SK-N-SH treated with all-trans-retinoic acid at 6 μM for 48 hours (cell line): ENCODE data around the gene ACTL7B.

ENCODE experiments used
- ATAC-seq: fragments of 200-7000 bp; cut with Tn5 transposase; 3 replicates; pipeline ENCODE4 v1.9.1; 2020; ENCODE audit warnings: mild to moderate bottlenecking, moderate library complexity
- BACH2 ChIP-seq: fragments of 250-450 bp; sonication (Bioruptor Pico); IDR thresholded peaks from 2 replicates; pipeline ENCODE4 v1.9.0; 2021; ENCODE audit warnings: mild to moderate bottlenecking, borderline replicate concordance
- CSDC2 ChIP-seq: fragments of 250-450 bp; sonication (Bioruptor Pico); IDR thresholded peaks from 2 replicates; pipeline ENCODE4 v1.5.0; 2020; ENCODE audit warnings: mild to moderate bottlenecking, moderate library complexity
- ESRRG ChIP-seq: fragments of 250-450 bp; sonication (Bioruptor Pico); IDR thresholded peaks from 2 replicates; pipeline ENCODE4 v1.6.1; 2021; ENCODE audit warnings: mild to moderate bottlenecking
- GLIS3 ChIP-seq: fragments of 250-450 bp; sonication (Bioruptor Pico); IDR thresholded peaks from 2 replicates; pipeline ENCODE4 v1.5.0; 2020; ENCODE audit warnings: mild to moderate bottlenecking, moderate library complexity
- ISL1 ChIP-seq: fragments of 250-450 bp; sonication (Bioruptor Pico); IDR thresholded peaks from 2 replicates; pipeline ENCODE4 v2.1.2; 2022; ENCODE audit warnings: mild to moderate bottlenecking, moderate library complexity
- OSR1 ChIP-seq: fragments of 250-450 bp; sonication (Bioruptor Pico); IDR thresholded peaks from 2 replicates; pipeline ENCODE4 v1.8.0; 2022; ENCODE audit warnings: moderate library complexity, mild to moderate bottlenecking, inconsistent platforms
- PPARA ChIP-seq: fragments of 250-450 bp; sonication (Bioruptor Pico); IDR thresholded peaks from 2 replicates; pipeline ENCODE4 v1.5.0; 2020; ENCODE audit warnings: mild to moderate bottlenecking, borderline replicate concordance
- RARB ChIP-seq: fragments of 250-450 bp; sonication (Bioruptor Pico); IDR thresholded peaks from 2 replicates; pipeline ENCODE4 v1.8.0; 2021; ENCODE audit warnings: mild to moderate bottlenecking, moderate library complexity
- SNAI2 ChIP-seq: fragments of 250-450 bp; sonication (Bioruptor Pico); IDR thresholded peaks from 2 replicates; pipeline ENCODE4 v1.5.0; 2020; ENCODE audit warnings: mild to moderate bottlenecking, moderate library complexity
- TCF4 ChIP-seq: fragments of 250-450 bp; sonication (Bioruptor Pico); IDR thresholded peaks from 2 replicates; pipeline ENCODE4 v1.8.0; 2021; ENCODE audit warnings: mild to moderate bottlenecking, moderate library complexity, borderline replicate concordance
- TOX ChIP-seq: fragments of 250-450 bp; sonication (Bioruptor Pico); IDR thresholded peaks from 2 replicates; pipeline ENCODE4 v1.8.0; 2021; ENCODE audit warnings: mild to moderate bottlenecking, moderate library complexity, borderline replicate concordance
- ZC3H10 ChIP-seq: fragments of 250-450 bp; sonication (Bioruptor Pico); IDR thresholded peaks from 2 replicates; pipeline ENCODE4 v1.5.1; 2021; ENCODE audit warnings: mild to moderate bottlenecking, moderate library complexity
- ZFP30 ChIP-seq: fragments of 450-650 bp; formaldehyde crosslinking; IDR thresholded peaks from 2 replicates; pipeline ENCODE4 v1.5.0; 2022; ENCODE audit warnings: mild to moderate bottlenecking, moderate library complexity
- ZNF565 ChIP-seq: fragments of 450-650 bp; formaldehyde crosslinking; conservative IDR thresholded peaks from 2 replicates; pipeline ENCODE4 v1.5.0; 2020; ENCODE audit warnings: low read depth, mild to moderate bottlenecking, moderate library complexity
- ZNF70 ChIP-seq: fragments of 450-650 bp; formaldehyde crosslinking; IDR thresholded peaks from 2 replicates; pipeline ENCODE4 v1.5.0; 2020; ENCODE audit warnings: mild to moderate bottlenecking, moderate library complexity
- ZNF8 ChIP-seq: fragments of 450-650 bp; formaldehyde crosslinking; IDR thresholded peaks from 2 replicates; pipeline ENCODE4 v1.5.0; 2020; ENCODE audit warnings: mild to moderate bottlenecking, moderate library complexity
- TF ChIP-seq, protein P1 (sequence below): fragments of 250-450 bp; sonication (Bioruptor Pico); IDR thresholded peaks from 2 replicates; pipeline ENCODE4 v1.5.1; 2021; ENCODE audit warnings: mild to moderate bottlenecking, moderate library complexity
- TF ChIP-seq, protein P2 (sequence below): fragments of 250-450 bp; sonication (Bioruptor Pico); IDR thresholded peaks from 2 replicates; pipeline ENCODE4 v1.8.0; 2020; ENCODE audit warnings: mild to moderate bottlenecking, moderate library complexity, borderline replicate concordance
- TF ChIP-seq, protein P3 (sequence below): fragments of 250-450 bp; sonication (Bioruptor Pico); IDR thresholded peaks from 2 replicates; pipeline ENCODE4 v1.5.0; 2020; ENCODE audit warnings: mild to moderate bottlenecking, moderate library complexity
- TF ChIP-seq, protein P4 (sequence below): fragments of 250-450 bp; sonication (Bioruptor Pico); IDR thresholded peaks from 2 replicates; pipeline ENCODE4 v1.5.1; 2020; ENCODE audit warnings: low read depth, mild to moderate bottlenecking, moderate library complexity
- TF ChIP-seq, protein P5 (sequence below): fragments of 250-450 bp; sonication (Bioruptor Pico); IDR thresholded peaks from 2 replicates; pipeline ENCODE4 v1.8.0; 2021; ENCODE audit warnings: low read depth, mild to moderate bottlenecking, moderate library complexity, borderline replicate concordance

The ACTL7B gene

DNA sequence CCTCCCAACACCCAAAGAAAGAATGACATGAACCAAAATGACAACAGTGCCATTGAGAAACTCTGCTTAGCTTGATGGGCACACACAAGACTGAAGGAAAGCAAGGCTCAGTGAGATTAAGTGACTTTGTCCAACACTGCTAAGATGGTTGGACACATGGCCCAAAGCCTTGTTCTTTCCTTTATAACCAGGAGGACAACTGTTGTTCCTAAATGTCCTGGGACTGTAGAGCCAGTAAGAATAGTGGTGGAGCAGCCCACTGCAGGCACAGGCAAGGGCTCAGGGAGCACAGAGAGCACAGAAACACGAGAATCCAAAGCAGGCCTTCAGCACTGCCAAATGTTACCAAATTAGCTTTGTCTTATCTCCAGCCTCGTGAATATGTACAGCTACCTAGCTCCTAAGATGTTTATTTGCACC is 10.2 kb upstream of the ACTL7B start:
- ATAC-seq: no peak

DNA sequence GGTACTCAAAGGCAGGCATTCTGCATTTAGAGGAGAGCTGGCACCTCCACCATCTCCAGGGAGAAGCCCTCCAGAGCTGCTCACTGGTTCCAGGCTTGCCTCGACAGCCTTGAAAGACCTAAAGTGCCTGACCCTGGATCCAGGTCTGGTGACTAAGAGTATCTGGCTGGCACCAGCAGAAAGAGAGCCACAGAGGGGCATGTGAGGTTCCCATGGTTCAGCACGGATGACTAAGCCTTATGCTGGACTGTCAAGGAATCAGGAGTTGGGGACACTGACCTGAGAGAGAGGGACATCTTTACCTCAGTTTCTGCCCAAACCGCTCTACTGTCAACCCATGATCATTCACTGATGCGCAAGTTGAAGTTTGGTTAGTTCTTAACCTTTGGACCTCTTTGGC is 9.3 kb upstream of the ACTL7B start:
- TF ChIP-seq, protein P1, sequence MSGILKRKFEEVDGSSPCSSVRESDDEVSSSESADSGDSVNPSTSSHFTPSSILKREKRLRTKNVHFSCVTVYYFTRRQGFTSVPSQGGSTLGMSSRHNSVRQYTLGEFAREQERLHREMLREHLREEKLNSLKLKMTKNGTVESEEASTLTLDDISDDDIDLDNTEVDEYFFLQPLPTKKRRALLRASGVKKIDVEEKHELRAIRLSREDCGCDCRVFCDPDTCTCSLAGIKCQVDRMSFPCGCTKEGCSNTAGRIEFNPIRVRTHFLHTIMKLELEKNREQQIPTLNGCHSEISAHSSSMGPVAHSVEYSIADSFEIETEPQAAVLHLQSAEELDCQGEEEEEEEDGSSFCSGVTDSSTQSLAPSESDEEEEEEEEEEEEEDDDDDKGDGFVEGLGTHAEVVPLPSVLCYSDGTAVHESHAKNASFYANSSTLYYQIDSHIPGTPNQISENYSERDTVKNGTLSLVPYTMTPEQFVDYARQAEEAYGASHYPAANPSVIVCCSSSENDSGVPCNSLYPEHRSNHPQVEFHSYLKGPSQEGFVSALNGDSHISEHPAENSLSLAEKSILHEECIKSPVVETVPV: no peak
- no peak for TF ChIP-seq ZNF565 (CRISPR knock-in tag)
- no peak for TF ChIP-seq GLIS3 (CRISPR knock-in tag)
- no peak for TF ChIP-seq TOX
- TF ChIP-seq ZNF8: no peak
- TF ChIP-seq, protein P2, sequence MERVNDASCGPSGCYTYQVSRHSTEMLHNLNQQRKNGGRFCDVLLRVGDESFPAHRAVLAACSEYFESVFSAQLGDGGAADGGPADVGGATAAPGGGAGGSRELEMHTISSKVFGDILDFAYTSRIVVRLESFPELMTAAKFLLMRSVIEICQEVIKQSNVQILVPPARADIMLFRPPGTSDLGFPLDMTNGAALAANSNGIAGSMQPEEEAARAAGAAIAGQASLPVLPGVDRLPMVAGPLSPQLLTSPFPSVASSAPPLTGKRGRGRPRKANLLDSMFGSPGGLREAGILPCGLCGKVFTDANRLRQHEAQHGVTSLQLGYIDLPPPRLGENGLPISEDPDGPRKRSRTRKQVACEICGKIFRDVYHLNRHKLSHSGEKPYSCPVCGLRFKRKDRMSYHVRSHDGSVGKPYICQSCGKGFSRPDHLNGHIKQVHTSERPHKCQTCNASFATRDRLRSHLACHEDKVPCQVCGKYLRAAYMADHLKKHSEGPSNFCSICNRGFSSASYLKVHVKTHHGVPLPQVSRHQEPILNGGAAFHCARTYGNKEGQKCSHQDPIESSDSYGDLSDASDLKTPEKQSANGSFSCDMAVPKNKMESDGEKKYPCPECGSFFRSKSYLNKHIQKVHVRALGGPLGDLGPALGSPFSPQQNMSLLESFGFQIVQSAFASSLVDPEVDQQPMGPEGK: no peak
- TF ChIP-seq BACH2: no peak
- TF ChIP-seq ZC3H10 (CRISPR knock-in tag): no peak
- TF ChIP-seq, protein P3, sequence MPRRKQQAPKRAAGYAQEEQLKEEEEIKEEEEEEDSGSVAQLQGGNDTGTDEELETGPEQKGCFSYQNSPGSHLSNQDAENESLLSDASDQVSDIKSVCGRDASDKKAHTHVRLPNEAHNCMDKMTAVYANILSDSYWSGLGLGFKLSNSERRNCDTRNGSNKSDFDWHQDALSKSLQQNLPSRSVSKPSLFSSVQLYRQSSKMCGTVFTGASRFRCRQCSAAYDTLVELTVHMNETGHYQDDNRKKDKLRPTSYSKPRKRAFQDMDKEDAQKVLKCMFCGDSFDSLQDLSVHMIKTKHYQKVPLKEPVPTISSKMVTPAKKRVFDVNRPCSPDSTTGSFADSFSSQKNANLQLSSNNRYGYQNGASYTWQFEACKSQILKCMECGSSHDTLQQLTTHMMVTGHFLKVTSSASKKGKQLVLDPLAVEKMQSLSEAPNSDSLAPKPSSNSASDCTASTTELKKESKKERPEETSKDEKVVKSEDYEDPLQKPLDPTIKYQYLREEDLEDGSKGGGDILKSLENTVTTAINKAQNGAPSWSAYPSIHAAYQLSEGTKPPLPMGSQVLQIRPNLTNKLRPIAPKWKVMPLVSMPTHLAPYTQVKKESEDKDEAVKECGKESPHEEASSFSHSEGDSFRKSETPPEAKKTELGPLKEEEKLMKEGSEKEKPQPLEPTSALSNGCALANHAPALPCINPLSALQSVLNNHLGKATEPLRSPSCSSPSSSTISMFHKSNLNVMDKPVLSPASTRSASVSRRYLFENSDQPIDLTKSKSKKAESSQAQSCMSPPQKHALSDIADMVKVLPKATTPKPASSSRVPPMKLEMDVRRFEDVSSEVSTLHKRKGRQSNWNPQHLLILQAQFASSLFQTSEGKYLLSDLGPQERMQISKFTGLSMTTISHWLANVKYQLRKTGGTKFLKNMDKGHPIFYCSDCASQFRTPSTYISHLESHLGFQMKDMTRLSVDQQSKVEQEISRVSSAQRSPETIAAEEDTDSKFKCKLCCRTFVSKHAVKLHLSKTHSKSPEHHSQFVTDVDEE (CRISPR knock-in tag): no peak
- TF ChIP-seq TCF4 (CRISPR knock-in tag): no peak
- no peak for TF ChIP-seq RARB (CRISPR knock-in tag)
- no peak for ATAC-seq

More for the DNA sequence above, 10.2 kb upstream of the ACTL7B start:
- TF ChIP-seq, protein P4, sequence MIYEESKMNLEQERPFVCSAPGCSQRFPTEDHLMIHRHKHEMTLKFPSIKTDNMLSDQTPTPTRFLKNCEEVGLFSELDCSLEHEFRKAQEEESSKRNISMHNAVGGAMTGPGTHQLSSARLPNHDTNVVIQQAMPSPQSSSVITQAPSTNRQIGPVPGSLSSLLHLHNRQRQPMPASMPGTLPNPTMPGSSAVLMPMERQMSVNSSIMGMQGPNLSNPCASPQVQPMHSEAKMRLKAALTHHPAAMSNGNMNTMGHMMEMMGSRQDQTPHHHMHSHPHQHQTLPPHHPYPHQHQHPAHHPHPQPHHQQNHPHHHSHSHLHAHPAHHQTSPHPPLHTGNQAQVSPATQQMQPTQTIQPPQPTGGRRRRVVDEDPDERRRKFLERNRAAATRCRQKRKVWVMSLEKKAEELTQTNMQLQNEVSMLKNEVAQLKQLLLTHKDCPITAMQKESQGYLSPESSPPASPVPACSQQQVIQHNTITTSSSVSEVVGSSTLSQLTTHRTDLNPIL (CRISPR knock-in tag): no peak
- TF ChIP-seq SNAI2 (CRISPR knock-in tag) (no peak), ZNF565 (CRISPR knock-in tag) (no peak), ZNF70 (CRISPR knock-in tag) (no peak), ZC3H10 (CRISPR knock-in tag) (no peak), BACH2 (no peak), ESRRG (CRISPR knock-in tag) (no peak), TCF4 (CRISPR knock-in tag) (no peak), CSDC2 (no peak), PPARA (no peak), GLIS3 (CRISPR knock-in tag) (no peak), OSR1 (CRISPR knock-in tag) (no peak), ISL1 (no peak), ZFP30 (CRISPR knock-in tag) (no peak), RARB (CRISPR knock-in tag) (no peak)
- TF ChIP-seq, protein P5, sequence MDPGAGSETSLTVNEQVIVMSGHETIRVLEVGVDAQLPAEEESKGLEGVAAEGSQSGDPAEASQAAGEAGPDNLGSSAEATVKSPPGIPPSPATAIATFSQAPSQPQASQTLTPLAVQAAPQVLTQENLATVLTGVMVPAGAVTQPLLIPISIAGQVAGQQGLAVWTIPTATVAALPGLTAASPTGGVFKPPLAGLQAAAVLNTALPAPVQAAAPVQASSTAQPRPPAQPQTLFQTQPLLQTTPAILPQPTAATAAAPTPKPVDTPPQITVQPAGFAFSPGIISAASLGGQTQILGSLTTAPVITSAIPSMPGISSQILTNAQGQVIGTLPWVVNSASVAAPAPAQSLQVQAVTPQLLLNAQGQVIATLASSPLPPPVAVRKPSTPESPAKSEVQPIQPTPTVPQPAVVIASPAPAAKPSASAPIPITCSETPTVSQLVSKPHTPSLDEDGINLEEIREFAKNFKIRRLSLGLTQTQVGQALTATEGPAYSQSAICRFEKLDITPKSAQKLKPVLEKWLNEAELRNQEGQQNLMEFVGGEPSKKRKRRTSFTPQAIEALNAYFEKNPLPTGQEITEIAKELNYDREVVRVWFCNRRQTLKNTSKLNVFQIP (CRISPR knock-in tag): no peak
- TF ChIP-seq, protein P2: no peak
